IPS DF 19.7 (cell line): ENCODE results near the gene GPR107.

ENCODE experiments used
- DNase-seq: peaks from one replicate; pipeline ENCODE4 v3.0.0-alpha.2; 2013; ENCODE audit warnings: low read depth, low spot score

Gene GPR107

GRCh38 chr9:130110166-130110565 lies 56.5 kb downstream of the GPR107 start:
- DNase-seq, result no peak

DNA sequence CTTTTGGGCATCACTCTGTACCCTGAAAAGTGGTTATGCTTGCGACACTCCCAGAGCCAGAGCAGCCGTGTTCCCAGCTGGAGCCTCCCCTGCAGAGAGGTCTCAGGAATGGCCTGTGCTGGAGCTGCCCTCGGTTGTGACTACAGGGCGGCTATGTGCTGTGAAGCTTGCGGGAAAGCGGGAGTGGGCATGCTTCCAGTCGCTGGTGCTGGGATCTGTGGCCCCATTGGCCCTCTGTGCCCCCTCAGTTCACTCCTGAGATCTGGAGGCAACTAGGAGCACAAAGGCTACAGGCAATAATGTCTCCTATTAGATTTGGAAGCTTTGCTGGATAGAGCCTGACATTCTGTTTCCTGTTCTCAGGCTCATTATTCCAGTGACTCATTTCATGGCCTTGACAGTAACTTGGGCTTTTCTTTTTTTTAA lies 56.9 kb downstream of the GPR107 start:
- DNase-seq, result no peak

- no peak for DNase-seq
Measured at GRCh38 chr9:130111786-130112537, 58.3 kb downstream of the GPR107 start.

DNA sequence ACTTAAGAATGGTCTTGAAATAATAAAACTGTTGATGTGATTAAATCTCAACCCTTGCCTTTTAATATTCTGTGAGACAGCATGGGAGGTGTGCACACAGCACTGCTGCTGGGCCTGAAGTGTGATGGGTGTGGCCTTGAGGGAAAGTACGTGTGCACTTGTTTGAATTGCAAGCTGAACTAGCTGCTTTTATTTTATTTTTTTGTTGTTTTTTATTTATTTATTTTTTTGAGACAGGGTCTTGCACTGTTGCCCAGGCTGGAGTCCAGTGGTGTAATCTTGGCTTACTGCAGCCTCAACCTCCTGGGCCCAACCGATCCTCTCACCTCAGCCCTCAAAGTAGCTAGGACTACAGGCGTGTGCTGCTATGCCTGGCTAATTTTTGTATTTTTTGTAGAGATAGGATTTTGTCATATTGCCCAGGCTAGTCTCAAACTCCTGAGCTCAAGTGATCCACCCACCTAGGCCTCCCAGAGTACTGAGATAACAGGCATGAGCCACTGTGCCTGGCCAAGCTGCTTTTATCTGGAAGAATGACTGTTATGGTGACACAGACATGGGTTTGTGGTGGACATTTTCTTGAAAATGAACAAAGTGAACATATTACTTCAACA lies 58.9 kb downstream of the GPR107 start:
- DNase-seq, result no peak

- DNase-seq, result no peak
Measured at GRCh38 chr9:130114741-130115140, 61.0 kb downstream of the GPR107 start.

- DNase-seq, result no peak
Measured at GRCh38 chr9:130116346-130116745, 62.6 kb downstream of the GPR107 start.

GRCh38 chr9:130117376-130117775 lies 63.7 kb downstream of the GPR107 start:
- no peak for DNase-seq

DNA sequence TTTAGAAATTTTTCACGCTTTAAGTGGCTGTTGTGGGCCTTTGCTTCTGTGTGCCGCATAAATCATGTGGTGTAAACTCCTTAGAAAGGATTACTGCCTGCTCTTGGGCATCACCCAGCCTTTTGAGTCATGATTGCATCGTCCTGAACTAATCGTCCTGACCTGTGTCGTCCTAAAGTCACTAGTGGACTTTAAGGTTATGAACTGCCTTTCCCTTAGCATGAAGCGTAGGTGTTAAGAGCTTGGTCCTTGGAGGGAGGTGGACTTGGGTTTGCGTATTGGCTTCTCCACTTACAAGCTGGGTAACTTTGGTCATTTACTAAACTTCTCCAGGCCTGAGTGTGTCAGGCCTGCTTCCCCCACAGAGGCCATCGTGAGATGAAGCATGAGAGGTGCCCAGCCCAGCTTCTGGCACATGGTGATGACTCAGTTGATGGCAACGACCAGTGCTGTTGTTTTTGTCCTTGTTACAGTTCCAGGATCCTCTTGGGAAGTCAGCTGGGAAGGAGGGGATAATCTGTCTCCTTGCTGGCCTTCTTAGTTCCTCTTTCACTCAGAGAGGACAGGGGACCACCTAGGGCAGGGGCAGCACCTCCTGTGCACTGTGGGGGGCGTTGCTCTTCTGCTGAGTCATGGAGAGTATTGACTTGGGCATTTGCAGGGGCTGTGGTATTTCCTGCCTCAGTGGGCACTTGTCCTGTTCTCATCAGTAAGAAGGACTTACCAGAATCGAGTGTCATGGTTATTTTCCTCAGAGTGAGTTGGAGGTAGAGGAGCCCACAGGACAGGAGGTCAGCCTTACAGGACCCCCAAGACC lies 64.3 kb downstream of the GPR107 start:
- DNase-seq, result no peak

DNA sequence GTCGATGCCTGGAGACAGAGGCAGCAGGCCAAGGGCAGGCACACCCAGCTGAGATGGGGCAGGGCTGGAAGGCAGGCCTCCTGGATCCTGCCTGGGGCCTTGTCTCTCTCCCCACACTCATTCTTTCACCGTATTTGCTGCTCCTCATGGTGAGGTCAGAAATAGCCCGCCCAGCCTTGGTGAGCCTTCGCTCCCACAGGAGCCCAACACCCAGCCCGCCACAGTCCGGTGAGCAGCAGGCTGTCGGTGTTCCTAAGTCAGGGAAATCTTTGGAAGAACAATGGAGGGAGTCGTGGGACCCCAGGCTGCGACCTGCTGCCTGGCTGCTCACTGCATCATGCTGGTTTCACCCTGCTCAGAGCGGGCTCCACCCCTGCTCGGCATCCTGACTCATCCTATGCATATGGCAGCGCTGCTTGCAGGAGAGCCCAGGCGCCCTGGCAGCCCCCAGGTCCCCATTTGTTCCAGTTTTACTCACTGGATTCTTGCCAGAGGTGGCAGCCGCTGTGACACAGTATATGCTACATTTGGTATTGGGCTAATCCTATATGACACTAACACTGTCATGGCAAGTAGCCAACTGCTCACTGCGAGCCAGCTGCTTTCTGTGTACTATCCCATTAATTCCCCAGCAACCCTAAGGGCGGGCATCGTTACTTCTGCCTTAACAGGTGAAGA lies 65.3 kb downstream of the GPR107 start:
- DNase-seq, result no peak

GRCh38 chr9:130119519-130120298 lies 66.0 kb downstream of the GPR107 start:
- DNase-seq, result no peak

GRCh38 chr9:130120299-130120587 lies 66.5 kb downstream of the GPR107 start:
- DNase-seq, result no peak

GRCh38 chr9:130120832-130121231 lies 67.1 kb downstream of the GPR107 start:
- DNase-seq, result no peak

GRCh38 chr9:130122456-130122855 lies 68.8 kb downstream of the GPR107 start:
- no peak for DNase-seq

- no peak for DNase-seq
Measured at GRCh38 chr9:130124085-130124860, 70.6 kb downstream of the GPR107 start.

- no peak for DNase-seq
Measured at GRCh38 chr9:130126721-130127433, 73.2 kb downstream of the GPR107 start.

- no peak for DNase-seq
Measured at GRCh38 chr9:130128251-130128650, 74.5 kb downstream of the GPR107 start.

- DNase-seq, result no peak
Measured at GRCh38 chr9:130128733-130129431, 75.2 kb downstream of the GPR107 start.

DNA sequence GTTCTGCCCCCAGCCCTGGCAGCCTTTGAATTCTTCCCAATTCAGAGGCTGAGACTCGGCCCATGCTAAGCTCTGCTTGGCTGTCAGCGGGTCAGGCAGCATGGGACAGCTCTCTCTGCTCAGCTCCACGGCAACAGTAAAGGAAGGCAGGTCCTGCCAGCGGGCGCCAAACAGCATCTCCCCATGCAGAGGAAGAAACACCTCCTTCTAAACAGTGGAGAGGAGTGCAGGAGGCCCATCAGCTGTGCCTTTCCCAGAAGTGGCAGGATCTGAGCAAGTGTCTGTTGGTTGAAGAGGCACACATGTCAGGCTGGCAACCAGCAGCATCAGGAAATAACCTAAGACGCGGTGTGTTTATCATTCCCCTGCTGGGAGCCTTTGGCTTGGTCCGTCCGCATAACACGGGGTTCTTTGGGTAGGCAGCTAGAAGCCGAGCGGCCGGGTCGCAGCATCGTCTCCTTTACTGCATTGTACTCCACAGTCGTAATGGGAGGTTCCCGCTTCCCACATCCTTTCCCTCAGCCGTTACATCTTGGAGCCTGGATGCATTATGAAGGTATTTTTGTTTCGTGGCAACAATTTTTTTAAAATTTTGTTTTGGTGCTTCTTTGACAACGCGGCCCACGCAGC lies 75.8 kb downstream of the GPR107 start:
- no peak for DNase-seq

DNA sequence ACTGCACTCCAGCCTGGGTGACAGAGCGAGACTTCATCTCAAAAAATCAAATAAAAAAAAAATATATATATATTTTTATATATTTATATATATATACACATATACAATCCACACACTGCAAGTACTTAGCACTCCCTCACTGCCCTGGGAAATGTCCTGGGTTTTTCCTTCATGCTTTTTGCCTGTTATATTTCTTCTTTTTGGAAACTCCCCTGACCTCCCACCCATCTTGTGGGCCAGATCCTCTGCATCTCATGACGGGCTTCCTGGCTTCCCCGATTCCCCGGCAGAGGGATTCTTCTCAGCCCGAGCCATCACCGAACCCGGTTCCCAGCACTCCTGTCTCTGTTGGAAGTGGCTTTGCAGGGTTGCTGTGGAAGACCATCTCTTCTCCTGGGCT lies 79.0 kb downstream of the GPR107 start:
- DNase-seq, result no peak
